ENCODE results near the gene NPRL2.

NPRL2 gene

GRCh38 chr3:50372349-50372748 lies 21.8 kb upstream of the NPRL2 start:
- H3K4me3 ChIP-seq (ENCODE audit: low read depth, low read length) = no peak overlapping the region
- no peak for TF ChIP-seq CTCF (IDR thresholded peaks at IDR 0.05; ENCODE audit: low read depth, low read length)

GRCh38 chr3:50371133-50371685 lies 20.6 kb upstream of the NPRL2 start:
- TF ChIP-seq CTCF (IDR thresholded peaks at IDR 0.05; ENCODE audit: low read depth, low read length) = no peak
- H3K4me3 ChIP-seq (ENCODE audit: low read depth, low read length) = no peak overlapping the region

GRCh38 chr3:50370594-50370993 lies 20.0 kb upstream of the NPRL2 start:
- H3K4me3 ChIP-seq (ENCODE audit: low read depth, low read length) = no peak overlapping the region
- no peak for TF ChIP-seq CTCF (IDR thresholded peaks at IDR 0.05; ENCODE audit: low read depth, low read length)

GRCh38 chr3:50369012-50369670 lies 18.6 kb upstream of the NPRL2 start:
- TF ChIP-seq CTCF (IDR thresholded peaks at IDR 0.05; ENCODE audit: low read depth, low read length) = no peak

GRCh38 chr3:50365842-50366220 lies 15.3 kb upstream of the NPRL2 start:
- H3K4me3 ChIP-seq (ENCODE audit: low read depth, low read length) = no peak overlapping the region
- TF ChIP-seq CTCF (IDR thresholded peaks at IDR 0.05; ENCODE audit: low read depth, low read length) = no peak

More at GRCh38 chr3:50369012-50369670, 18.6 kb upstream of the NPRL2 start:
- H3K4me3 ChIP-seq (ENCODE audit: low read depth, low read length) = no peak overlapping the region

- TF ChIP-seq CTCF (IDR thresholded peaks at IDR 0.05; ENCODE audit: low read depth, low read length) = no peak
- peak overlapping the region; percentile 46 for H3K4me3 ChIP-seq (ENCODE audit: low read depth, low read length)
Observed at GRCh38 chr3:50365080-50365841, 14.7 kb upstream of the NPRL2 start.

GRCh38 chr3:50364573-50365079 lies 14.1 kb upstream of the NPRL2 start:
- no peak for TF ChIP-seq CTCF (IDR thresholded peaks at IDR 0.05; ENCODE audit: low read depth, low read length)
- H3K4me3 ChIP-seq (ENCODE audit: low read depth, low read length) = peak overlapping the region; percentile 44
